Mammary epithelial cell (primary cell): ENCODE measurements around the gene ZNF451.

Experiments
- EZH2 ChIP-seq: IDR thresholded peaks from 2 replicates; pipeline ENCODE4 v1.6.1; 2012; ENCODE audit warnings: low read length, inconsistent platforms, borderline replicate concordance
- TF ChIP-seq, protein P1 (sequence below), 2 donors: IDR thresholded peaks in 1 of 2; conservative IDR thresholded peaks in 1 of 2; 2 replicates each; pipeline ENCODE4 v1.5.1; 2011 to 2012; ENCODE audit warnings: inconsistent platforms in 2 of 2, low read length in 2 of 2, mild to moderate bottlenecking in 2 of 2, control low read depth in 1 of 2, low read depth in 1 of 2; ENCODE audit not compliant: insufficient read depth in 1 of 2; ENCODE audit errors: extremely low read depth in 1 of 2

DNA sequence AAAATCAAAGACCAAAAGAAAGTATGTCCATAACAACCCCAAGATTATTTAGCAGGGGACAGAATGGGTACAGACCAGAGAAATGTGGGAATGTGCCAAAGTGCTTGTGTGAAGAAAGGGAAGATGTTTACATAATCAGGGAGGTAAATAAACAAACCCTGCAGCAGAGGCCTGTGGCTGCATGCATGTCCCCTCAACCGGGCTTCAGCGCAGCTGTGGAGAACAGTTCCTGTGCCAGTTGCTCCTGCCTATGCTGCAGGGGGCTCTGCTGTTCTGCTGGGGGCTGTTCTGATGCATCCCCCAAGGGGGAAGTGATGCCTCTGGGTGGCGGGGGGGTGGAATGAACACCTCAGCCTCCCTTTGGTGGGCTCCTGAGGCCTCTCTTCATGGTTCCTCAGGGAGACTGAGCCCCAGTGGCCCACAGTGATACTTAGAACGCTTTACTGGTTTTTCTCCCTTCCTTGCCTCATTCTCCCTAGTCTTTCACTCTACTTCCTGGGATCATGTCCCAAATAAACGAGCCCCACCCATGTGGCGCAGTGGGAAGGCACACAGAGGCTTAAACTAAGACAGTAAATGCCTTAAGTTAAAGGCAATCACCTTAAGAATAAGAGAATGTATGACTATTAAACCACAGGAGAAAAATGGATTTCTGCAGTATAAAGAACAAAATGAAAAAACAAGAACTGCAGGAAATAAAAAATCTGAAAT is 109.1 kb downstream of the ZNF451 start:
- TF ChIP-seq, protein P1, sequence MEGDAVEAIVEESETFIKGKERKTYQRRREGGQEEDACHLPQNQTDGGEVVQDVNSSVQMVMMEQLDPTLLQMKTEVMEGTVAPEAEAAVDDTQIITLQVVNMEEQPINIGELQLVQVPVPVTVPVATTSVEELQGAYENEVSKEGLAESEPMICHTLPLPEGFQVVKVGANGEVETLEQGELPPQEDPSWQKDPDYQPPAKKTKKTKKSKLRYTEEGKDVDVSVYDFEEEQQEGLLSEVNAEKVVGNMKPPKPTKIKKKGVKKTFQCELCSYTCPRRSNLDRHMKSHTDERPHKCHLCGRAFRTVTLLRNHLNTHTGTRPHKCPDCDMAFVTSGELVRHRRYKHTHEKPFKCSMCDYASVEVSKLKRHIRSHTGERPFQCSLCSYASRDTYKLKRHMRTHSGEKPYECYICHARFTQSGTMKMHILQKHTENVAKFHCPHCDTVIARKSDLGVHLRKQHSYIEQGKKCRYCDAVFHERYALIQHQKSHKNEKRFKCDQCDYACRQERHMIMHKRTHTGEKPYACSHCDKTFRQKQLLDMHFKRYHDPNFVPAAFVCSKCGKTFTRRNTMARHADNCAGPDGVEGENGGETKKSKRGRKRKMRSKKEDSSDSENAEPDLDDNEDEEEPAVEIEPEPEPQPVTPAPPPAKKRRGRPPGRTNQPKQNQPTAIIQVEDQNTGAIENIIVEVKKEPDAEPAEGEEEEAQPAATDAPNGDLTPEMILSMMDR (conservative IDR thresholded peaks at IDR 0.05 in 1 of 2, IDR thresholded peaks at IDR 0.05 in 1 of 2; ENCODE audit: extremely low read depth in 1 of 2, insufficient read depth in 1 of 2, low read depth in 1 of 2, low read length in 2 of 2), result no peak
- TF ChIP-seq EZH2, result no peak
